Hematopoietic multipotent progenitor cell treated with erythropoietin and hydrocortisone succinate and interleukin-3 and kit ligand, for 6 days (in vitro differentiated cells): ENCODE measurements around the gene NCEH1.
"Not testable (repeated sequence)": the region's sequence is repeated elsewhere in the genome, so short reads cannot be mapped to it uniquely, and the experiment has no call there.

Experiments used
- DNase-seq: peaks from one replicate; pipeline ENCODE4 v3.0.0-alpha.2; 2015

The NCEH1 gene

GRCh38 chr3:172710664-172711453 is at the start of gene NCEH1:
NCEH1 (minus strand) TSS chr3:172711067; CDS start chr3:172710984, 83 bp downstream.
- DNase-seq = peak; percentile 98

GRCh38 chr3:172760416-172760815 is 49.5 kb upstream of the NCEH1 start:
- not testable (repeated sequence) for DNase-seq

- DNase-seq = no peak
These were observed 42.3 kb upstream of the NCEH1 start for GRCh38 chr3:172753125-172753524.

GRCh38 chr3:172752651-172753050 is 41.8 kb upstream of the NCEH1 start:
- DNase-seq = no peak

- DNase-seq = peak; percentile 63
These were observed 40.4 kb upstream of the NCEH1 start for GRCh38 chr3:172751175-172751704.

- DNase-seq = peak; percentile 100
These were observed 39.7 kb upstream of the NCEH1 start, which contains the start of gene ECT2 for GRCh38 chr3:172750368-172751174. ECT2 (plus strand) TSS chr3:172750726; CDS start chr3:172754531, 3,805 bp downstream.

- no peak for DNase-seq
These were observed 39.2 kb upstream of the NCEH1 start for GRCh38 chr3:172750069-172750367.

- no peak for DNase-seq
These were observed 38.5 kb upstream of the NCEH1 start for GRCh38 chr3:172749230-172749965.

GRCh38 chr3:172746475-172746874 is 35.6 kb upstream of the NCEH1 start:
- DNase-seq = no peak

- DNase-seq = no peak
These were observed 28.6 kb upstream of the NCEH1 start for GRCh38 chr3:172739462-172739861.

GRCh38 chr3:172735014-172735413 is 24.1 kb upstream of the NCEH1 start:
- DNase-seq = no peak

GRCh38 chr3:172726380-172726779 is 15.5 kb upstream of the NCEH1 start:
- DNase-seq = no peak

- DNase-seq = not testable (repeated sequence)
These were observed 11.7 kb upstream of the NCEH1 start for GRCh38 chr3:172722536-172723040.

- peak; percentile 44 for DNase-seq
These were observed 6.7 kb upstream of the NCEH1 start for GRCh38 chr3:172717493-172718088.

GRCh38 chr3:172716476-172716875 is 5.6 kb upstream of the NCEH1 start:
- DNase-seq = peak; percentile 65

- no peak for DNase-seq
These were observed 2.4 kb upstream of the NCEH1 start for GRCh38 chr3:172713316-172713715.

GRCh38 chr3:172711454-172711795 is 558 bp upstream of the NCEH1 start:
- no peak for DNase-seq

GRCh38 chr3:172709774-172710663 is 848 bp downstream of the NCEH1 start:
- peak; percentile 56 for DNase-seq

- no peak for DNase-seq
These were observed 1.7 kb downstream of the NCEH1 start for GRCh38 chr3:172708921-172709773.

GRCh38 chr3:172707967-172708366 is 2.9 kb downstream of the NCEH1 start:
- no peak for DNase-seq

GRCh38 chr3:172707030-172707429 is 3.8 kb downstream of the NCEH1 start:
- no peak for DNase-seq
